HepG2 (cell line): ENCODE measurements around the gene GPC6. TPM values are rescaled to one million over a fixed set of nuclear protein-coding genes. Genes with fewer than 3 reads are reported as not detected.

ENCODE experiments used
- ATAC-seq: fragments of 200-7000 bp; cut with Tn5 transposase; 3 replicates; pipeline ENCODE4 v1.9.1; 2020; ENCODE audit warnings: mild to moderate bottlenecking, moderate library complexity
- BruUV-seq: library from RNA; stranded (reverse); fragments of 400-500 nt; replicated peaks from 2 replicates; lab custom pipeline; 2021; lab: Mats Ljungman, UMichigan
- CTCF ChIA-PET: fragments of 300-600 bp; formaldehyde crosslinking; extraction: SDS; loops from one replicate; lab custom pipeline; 2021; ENCODE audit warnings: low total read pairs, inconsistent platforms, low intra/inter-chr PET ratio; lab: Yijun Ruan, JAX
- POLR2A ChIA-PET: fragments of 350-600 bp; sonication (Branson Sonifier 250); formaldehyde crosslinking; loops from one replicate; lab custom pipeline; 2020; ENCODE audit warnings: antibody characterized with exemption, inconsistent platforms; lab: Yijun Ruan, JAX
- DNase-seq: peaks from one replicate; pipeline ENCODE4 v3.0.0-alpha.2; 2015; ENCODE audit warnings: low spot score
- FAIRE-seq: peaks from 3 replicates; lab custom pipeline; 2011; peaks lifted over from hg19 to GRCh38; lab: Jason Lieb, UNC
- H2AFZ ChIP-seq: one replicate; pipeline ENCODE4 v1.6.1; 2011; ENCODE audit warnings: low read length, inconsistent platforms
- H3K27ac ChIP-seq: fragments of 300-600 bp; 3 replicates; pipeline ENCODE4 v1.8.0; 2011; ENCODE audit warnings: mixed run types, mild to moderate bottlenecking, mixed read lengths, low read length, inconsistent platforms; ENCODE audit not compliant: insufficient read depth; ENCODE audit errors: extremely low read length
- H3K27me3 ChIP-seq, 2 experiments: fragments of 200-600 bp in 1 of 2; 2 replicates in 1 of 2; 3 replicates in 1 of 2; pipeline versions ENCODE4 v1.6.0 to v1.8.0; 2011; ENCODE audit warnings: low read length in 2 of 2, mild to moderate bottlenecking in 2 of 2, moderate library complexity in 2 of 2, inconsistent platforms in 1 of 2; ENCODE audit not compliant: insufficient read depth in 2 of 2, control insufficient read depth in 1 of 2
- H3K36me3 ChIP-seq, 2 experiments: fragments of 200-600 bp in 1 of 2; replicated peaks in 1 of 2; 2 replicates in 1 of 2; 3 replicates in 1 of 2; pipeline versions ENCODE4 v1.5.1 to v1.8.0; 2011; ENCODE audit warnings: low read length in 2 of 2, inconsistent platforms in 1 of 2; ENCODE audit not compliant: insufficient read depth in 2 of 2, control insufficient read depth in 1 of 2
- H3K4me1 ChIP-seq: 2 replicates; pipeline ENCODE4 v1.5.1; 2012; ENCODE audit warnings: low read length, inconsistent platforms; ENCODE audit not compliant: insufficient read depth
- H3K4me2 ChIP-seq: 2 replicates; pipeline ENCODE4 v1.6.0; 2011; ENCODE audit warnings: low read depth, low read length, inconsistent platforms
- H3K4me3 ChIP-seq, 3 experiments: fragments of 200-600 bp in 1 of 3; sonication (generic), shearing (Covaris generic) in 1 of 3; replicated peaks in 1 of 3; 2 replicates each; pipeline ENCODE4 v1.5.1; 2011 to 2016; ENCODE audit warnings: low read length in 3 of 3, inconsistent platforms in 2 of 3, low read depth in 2 of 3, mild to moderate bottlenecking in 2 of 3, control low read depth in 1 of 3, mixed read lengths in 1 of 3; ENCODE audit not compliant: insufficient read depth in 1 of 3
- H3K79me2 ChIP-seq: one replicate; pipeline ENCODE4 v1.6.1; 2011; ENCODE audit warnings: low read length, inconsistent platforms; ENCODE audit not compliant: insufficient read depth
- H3K9ac ChIP-seq: 2 replicates; pipeline ENCODE4 v1.6.0; 2011; ENCODE audit warnings: mild to moderate bottlenecking, low read depth, low read length, inconsistent platforms; ENCODE audit not compliant: insufficient read depth
- H3K9me3 ChIP-seq: 2 replicates; pipeline ENCODE4 v1.5.1; 2012; ENCODE audit warnings: mild to moderate bottlenecking, low read length
- H4K20me1 ChIP-seq: 2 replicates; pipeline ENCODE4 v1.6.0; 2011; ENCODE audit warnings: inconsistent platforms, mild to moderate bottlenecking, low read length, moderate library complexity; ENCODE audit not compliant: insufficient read depth
- CENPX ChIP-seq: sonication (generic); formaldehyde crosslinking; IDR thresholded peaks from 2 replicates; pipeline ENCODE4 v1.9.0; 2021; ENCODE audit warnings: mild to moderate bottlenecking, missing genetic modification reagents, moderate library complexity
- ERF ChIP-seq: IDR thresholded peaks from 2 replicates; pipeline ENCODE4 v1.6.1; 2018; ENCODE audit warnings: missing biosample characterization, missing genetic modification reagents
- HHEX ChIP-seq: IDR thresholded peaks from 2 replicates; pipeline ENCODE4 v1.6.1; 2016; ENCODE audit warnings: control low read depth
- MAFK ChIP-seq, 2 experiments: IDR thresholded peaks in 1 of 2; conservative IDR thresholded peaks in 1 of 2; 2 replicates each; pipeline ENCODE4 v1.6.1; 2011; ENCODE audit warnings: improper control_type of control experiment in 2 of 2, low read length in 2 of 2
- MLLT10 ChIP-seq: sonication (generic); formaldehyde crosslinking; IDR thresholded peaks from 2 replicates; pipeline ENCODE4 v1.4.0; 2020; ENCODE audit warnings: missing genetic modification reagents
- NR3C1 ChIP-seq: sonication (generic); formaldehyde crosslinking; IDR thresholded peaks from 2 replicates; pipeline ENCODE4 v1.4.0; 2020; ENCODE audit warnings: missing genetic modification reagents
- SMC3 ChIP-seq: IDR thresholded peaks from 2 replicates; pipeline ENCODE4 v1.6.1; 2011; ENCODE audit warnings: low read length, improper control_type of control experiment
- SOX13 ChIP-seq, 3 experiments: fragments of 450-650 bp in 1 of 3; sonication (generic) in 1 of 3; formaldehyde crosslinking in 1 of 3; IDR thresholded peaks in 2 of 3; conservative IDR thresholded peaks in 1 of 3; 2 replicates each; pipeline versions ENCODE4 v1.5.0 to v1.6.1; 2016 to 2020; ENCODE audit warnings: antibody characterized with exemption in 1 of 3, mild to moderate bottlenecking in 1 of 3, missing compliant biosample characterization in 1 of 3, missing genetic modification reagents in 1 of 3, moderate library complexity in 1 of 3
- SYNCRIP ChIP-seq: fragments of 200-400 bp; formaldehyde crosslinking; IDR thresholded peaks from 2 replicates; pipeline ENCODE4 v1.6.1; 2018; ENCODE audit warnings: mild to moderate bottlenecking, low read depth, low read length; ENCODE audit not compliant: insufficient read depth
- ZBTB42 ChIP-seq: sonication (generic); formaldehyde crosslinking; IDR thresholded peaks from 2 replicates; pipeline ENCODE4 v1.5.0; 2020; ENCODE audit warnings: mild to moderate bottlenecking, missing genetic modification reagents
- ZBTB7B ChIP-seq: sonication (generic); formaldehyde crosslinking; IDR thresholded peaks from 2 replicates; pipeline ENCODE4 v1.4.0; 2020; ENCODE audit warnings: missing genetic modification reagents
- ZNF296 ChIP-seq: sonication (generic); formaldehyde crosslinking; conservative IDR thresholded peaks from 2 replicates; pipeline ENCODE4 v1.5.0; 2020; ENCODE audit warnings: mild to moderate bottlenecking, missing genetic modification reagents
- ZNF343 ChIP-seq: sonication (generic); formaldehyde crosslinking; IDR thresholded peaks from 2 replicates; pipeline ENCODE4 v1.4.0; 2020; ENCODE audit warnings: mild to moderate bottlenecking, missing genetic modification reagents
- ZNF720 ChIP-seq: sonication (generic); formaldehyde crosslinking; IDR thresholded peaks from 2 replicates; pipeline ENCODE4 v1.4.0; 2020; ENCODE audit warnings: missing genetic modification reagents
- ZNF780A ChIP-seq: sonication (generic); formaldehyde crosslinking; IDR thresholded peaks from 2 replicates; pipeline ENCODE4 v1.8.0; 2022; ENCODE audit warnings: mild to moderate bottlenecking, missing genetic modification reagents, moderate library complexity
- ZSCAN30 ChIP-seq: sonication (generic); formaldehyde crosslinking; IDR thresholded peaks from 2 replicates; pipeline ENCODE4 v1.5.0; 2020; ENCODE audit warnings: mild to moderate bottlenecking, missing genetic modification reagents
- WGBS: methylation state at CpG from one replicate; pipeline ENCODE4 v1.1.6; 2017; ENCODE audit warnings: low lambda C conversion rate; 5-methylcytosine and 5-hydroxymethylcytosine counted together
- in situ Hi-C: cut with HindIII; loops from 2 replicates; pipeline ENCODE4 v1.10.0; 2017; ENCODE audit warnings: low pct_unique_long_range_greater_than_20kb; ENCODE audit not compliant: extremely low pct_ligation_motif_present
- intact Hi-C: fragments of 100-400 bp; cut with micrococcal nuclease; formaldehyde crosslinking; loops from one replicate; pipeline ENCODE4 v1.10.0; 2022; ENCODE audit not compliant: unreplicated experiment
- polyA plus RNA-seq, 8 experiments: library from polyadenylated mRNA; depleted of rRNA in 3 of 8; stranded (reverse) in 7 of 8; unstranded in 1 of 8; fragments of >200 nt; fragmentation: Illumina TruSeq in 4 of 8; extraction: Trizol in 4 of 8; gene quantifications; 2 replicates each; pipeline versions ENCODE4 v1.2.1 to v1.2.3, GENCODE V29; 2011 to 2016; ENCODE audit warnings: low read depth in 4 of 8, missing spikeins in 1 of 8, mixed read lengths in 1 of 8; ENCODE audit not compliant: insufficient read depth in 1 of 8
- total RNA-seq, 5 experiments: library from RNA; depleted of rRNA; stranded (reverse); fragments of >200 nt; fragmentation: Illumina TruSeq; extraction: Trizol; gene quantifications; 2 replicates each; pipeline ENCODE4 v1.2.3, GENCODE V29; 2016; ENCODE audit warnings: low read depth in 1 of 5
- TF ChIP-seq, protein P1 (sequence below): sonication (generic); formaldehyde crosslinking; IDR thresholded peaks from 2 replicates; pipeline ENCODE4 v1.5.0; 2020; ENCODE audit warnings: missing genetic modification reagents, mild to moderate bottlenecking, borderline replicate concordance
- TF ChIP-seq, protein P2 (sequence below): sonication (generic); formaldehyde crosslinking; IDR thresholded peaks from 2 replicates; pipeline ENCODE4 v1.5.0; 2020; ENCODE audit warnings: missing genetic modification reagents
- TF ChIP-seq, protein P3 (sequence below): sonication (generic); formaldehyde crosslinking; IDR thresholded peaks from 2 replicates; pipeline ENCODE4 v1.4.0; 2020; ENCODE audit warnings: mild to moderate bottlenecking, missing genetic modification reagents, borderline replicate concordance

The GPC6 gene
- total and polyA plus RNA-seq, 2 of the 13 experiments (the other 11 are each of a cell fraction or from before 2014, with no cell fraction given) = 24.5 to 33.9 TPM

DNA sequence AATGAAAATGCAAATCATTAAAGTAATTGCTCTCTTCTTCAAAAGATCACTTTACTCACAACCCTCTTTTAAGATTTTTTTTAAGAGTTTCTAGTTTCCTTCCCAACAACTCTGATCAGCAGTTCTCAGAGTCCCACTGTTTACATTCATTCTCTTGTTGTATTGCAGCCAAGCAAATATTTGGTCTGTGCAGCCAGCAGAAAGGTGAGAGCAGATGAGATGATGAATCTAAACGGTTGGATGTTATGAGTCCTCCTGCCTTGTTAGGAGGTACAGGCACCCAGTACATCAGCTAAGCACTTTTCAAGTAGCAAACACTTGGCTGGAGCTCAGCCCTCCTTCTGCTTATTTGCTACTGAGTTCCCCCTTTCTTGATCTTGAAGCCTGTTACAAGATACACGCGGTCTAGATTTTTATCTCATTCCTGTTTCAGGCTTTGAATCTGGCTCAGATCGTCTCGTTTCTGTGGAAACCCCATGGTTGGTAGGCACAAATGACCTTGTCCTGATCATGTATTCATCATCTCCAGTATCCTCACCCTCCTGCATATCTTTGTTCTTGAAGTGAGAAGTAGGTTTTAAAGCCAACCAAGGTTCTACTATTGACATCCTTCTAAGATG lies 952.1 kb downstream of the GPC6 start:
- H3K27me3 ChIP-seq = no peaks in the 10 kb centered on the region
- ATAC-seq (peak; percentile 89), DNase-seq (peak; percentile 53), FAIRE-seq (peak; percentile 71)
- H3K9ac ChIP-seq = no peak overlapping the region
- H3K79me2 ChIP-seq = no peaks in the 10 kb centered on the region
- no peak overlapping the region for H3K4me3 ChIP-seq
- BruUV-seq = no TSS peak
- no peak overlapping the region for H3K4me2 ChIP-seq
- H2AFZ ChIP-seq = no peak overlapping the region
- WGBS = 43% methylated on average over 5 of the region's 5 CpGs
- H4K20me1 ChIP-seq = no peaks in the 10 kb centered on the region
- H3K36me3 ChIP-seq = no peaks in the 10 kb centered on the region
- CTCF ChIA-PET = no interaction called here
- POLR2A ChIA-PET = no interaction called here
- no peaks in the 10 kb centered on the region for H3K9me3 ChIP-seq
- in situ Hi-C loops (loop anchor here (25.0 kb wide), 1 partner anchor 941 kb away; the partner anchor contains the start of gene GPC6), intact Hi-C loops (loop anchor here (5.0 kb wide), 1 partner anchor 211 kb away; no protein-coding TSS in a partner anchor)
- H3K27ac ChIP-seq = no peak overlapping the region
- H3K4me1 ChIP-seq = peaks cover 45% of the 10 kb centered on the region
- TF ChIP-seq, protein P1, sequence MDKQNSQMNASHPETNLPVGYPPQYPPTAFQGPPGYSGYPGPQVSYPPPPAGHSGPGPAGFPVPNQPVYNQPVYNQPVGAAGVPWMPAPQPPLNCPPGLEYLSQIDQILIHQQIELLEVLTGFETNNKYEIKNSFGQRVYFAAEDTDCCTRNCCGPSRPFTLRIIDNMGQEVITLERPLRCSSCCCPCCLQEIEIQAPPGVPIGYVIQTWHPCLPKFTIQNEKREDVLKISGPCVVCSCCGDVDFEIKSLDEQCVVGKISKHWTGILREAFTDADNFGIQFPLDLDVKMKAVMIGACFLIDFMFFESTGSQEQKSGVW (CRISPR knock-in tag) = no peak
- TF ChIP-seq ZNF296 (no peak), SMC3 (0 out of 2 replicates have a peak, but pooled peaks have one; percentile 7), ZNF343 (CRISPR knock-in tag) (no peak), ZSCAN30 (CRISPR knock-in tag) (no peak), ZBTB7B (no peak), ZBTB42 (CRISPR knock-in tag) (no peak), ZNF780A (CRISPR knock-in tag) (no peak), HHEX (CRISPR knock-in tag) (peak; percentile 56), MAFK (conservative IDR thresholded peaks at IDR 0.05 in 1 of 2, IDR thresholded peaks at IDR 0.05 in 1 of 2; ENCODE audit: low read length in 2 of 2) (peak in 1 of 2 experiments; percentile 16; a peak in 1 of 4 replicates), ERF (CRISPR knock-in tag) (no peak), SYNCRIP (no peak), SOX13 (IDR thresholded peaks at IDR 0.05) (no peak), SOX13 (CRISPR knock-in tag; conservative IDR thresholded peaks at IDR 0.05 in 1 of 2, IDR thresholded peaks at IDR 0.05 in 1 of 2) (peak in 1 of 2 experiments; percentile 49; a peak in 1 of 4 replicates), MLLT10 (CRISPR knock-in tag) (no peak), CENPX (CRISPR knock-in tag) (no peak), ZNF720 (CRISPR knock-in tag) (no peak), NR3C1 (CRISPR knock-in tag) (no peak)
- TF ChIP-seq, protein P2, sequence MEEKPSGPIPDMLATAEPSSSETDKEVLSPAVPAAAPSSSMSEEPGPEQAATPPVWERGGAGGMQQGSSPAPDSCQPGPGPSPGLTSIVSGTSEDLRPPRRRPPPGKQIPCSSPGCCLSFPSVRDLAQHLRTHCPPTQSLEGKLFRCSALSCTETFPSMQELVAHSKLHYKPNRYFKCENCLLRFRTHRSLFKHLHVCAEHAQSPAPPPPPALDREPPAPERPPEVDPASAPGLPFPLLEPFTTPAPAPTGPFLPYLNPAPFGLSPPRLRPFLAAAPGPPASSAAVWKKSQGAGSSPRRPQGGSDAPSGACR = no peak
- TF ChIP-seq, protein P3, sequence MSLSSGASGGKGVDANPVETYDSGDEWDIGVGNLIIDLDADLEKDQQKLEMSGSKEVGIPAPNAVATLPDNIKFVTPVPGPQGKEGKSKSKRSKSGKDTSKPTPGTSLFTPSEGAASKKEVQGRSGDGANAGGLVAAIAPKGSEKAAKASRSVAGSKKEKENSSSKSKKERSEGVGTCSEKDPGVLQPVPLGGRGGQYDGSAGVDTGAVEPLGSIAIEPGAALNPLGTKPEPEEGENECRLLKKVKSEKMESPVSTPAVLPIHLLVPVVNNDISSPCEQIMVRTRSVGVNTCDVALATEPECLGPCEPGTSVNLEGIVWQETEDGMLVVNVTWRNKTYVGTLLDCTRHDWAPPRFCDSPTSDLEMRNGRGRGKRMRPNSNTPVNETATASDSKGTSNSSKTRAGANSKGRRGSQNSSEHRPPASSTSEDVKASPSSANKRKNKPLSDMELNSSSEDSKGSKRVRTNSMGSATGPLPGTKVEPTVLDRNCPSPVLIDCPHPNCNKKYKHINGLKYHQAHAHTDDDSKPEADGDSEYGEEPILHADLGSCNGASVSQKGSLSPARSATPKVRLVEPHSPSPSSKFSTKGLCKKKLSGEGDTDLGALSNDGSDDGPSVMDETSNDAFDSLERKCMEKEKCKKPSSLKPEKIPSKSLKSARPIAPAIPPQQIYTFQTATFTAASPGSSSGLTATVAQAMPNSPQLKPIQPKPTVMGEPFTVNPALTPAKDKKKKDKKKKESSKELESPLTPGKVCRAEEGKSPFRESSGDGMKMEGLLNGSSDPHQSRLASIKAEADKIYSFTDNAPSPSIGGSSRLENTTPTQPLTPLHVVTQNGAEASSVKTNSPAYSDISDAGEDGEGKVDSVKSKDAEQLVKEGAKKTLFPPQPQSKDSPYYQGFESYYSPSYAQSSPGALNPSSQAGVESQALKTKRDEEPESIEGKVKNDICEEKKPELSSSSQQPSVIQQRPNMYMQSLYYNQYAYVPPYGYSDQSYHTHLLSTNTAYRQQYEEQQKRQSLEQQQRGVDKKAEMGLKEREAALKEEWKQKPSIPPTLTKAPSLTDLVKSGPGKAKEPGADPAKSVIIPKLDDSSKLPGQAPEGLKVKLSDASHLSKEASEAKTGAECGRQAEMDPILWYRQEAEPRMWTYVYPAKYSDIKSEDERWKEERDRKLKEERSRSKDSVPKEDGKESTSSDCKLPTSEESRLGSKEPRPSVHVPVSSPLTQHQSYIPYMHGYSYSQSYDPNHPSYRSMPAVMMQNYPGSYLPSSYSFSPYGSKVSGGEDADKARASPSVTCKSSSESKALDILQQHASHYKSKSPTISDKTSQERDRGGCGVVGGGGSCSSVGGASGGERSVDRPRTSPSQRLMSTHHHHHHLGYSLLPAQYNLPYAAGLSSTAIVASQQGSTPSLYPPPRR = peak; percentile 66; the same call in 1 of the 2 replicates
